Adrenal gland (tissue), 5 donors: ENCODE measurements around the gene EXOC3L4.

Experiments
- CTCF ChIP-seq, 6 experiments: fragments of 450-650 bp in 4 of 6; fragments of 200-600 bp in 2 of 6; sonication (generic) in 1 of 6; IDR thresholded peaks; 1 replicate in 5 of 6; 2 replicates in 1 of 6; pipeline versions ENCODE4 v1.5.1 to v1.8.0; 2016 to 2021; ENCODE audit warnings: antibody characterized with exemption in 6 of 6, mild to moderate bottlenecking in 2 of 6, moderate library complexity in 1 of 6
- POLR2A ChIP-seq, 2 donors: fragments of 450-650 bp; IDR thresholded peaks; one replicate each; pipeline ENCODE4 v1.6.1; 2017; ENCODE audit warnings: antibody characterized with exemption in 2 of 2, mild to moderate bottlenecking in 2 of 2, moderate library complexity in 1 of 2
- donor health status: DM: no; HTN: no; CAD: no.

- TF ChIP-seq CTCF (IDR thresholded peaks at IDR 0.05), result no peak
- no peak for TF ChIP-seq POLR2A (IDR thresholded peaks at IDR 0.05)
Measured at GRCh38 chr14:103127861-103128598, 33.5 kb downstream of the EXOC3L4 start.
